GM12878 (cell line): ENCODE measurements around the gene ARFRP1. TPM values are rescaled to one million over a fixed set of nuclear protein-coding genes. Genes with fewer than 3 reads are reported as not detected.

Source experiments
- ATAC-seq: fragments of 200-7000 bp; cut with Tn5 transposase; 3 replicates; pipeline ENCODE4 v1.9.1; 2020; ENCODE audit warnings: mild to moderate bottlenecking, moderate library complexity
- BruUV-seq: library from RNA; stranded (reverse); fragments of 400-500 nt; replicated peaks from 2 replicates; lab custom pipeline; 2021; lab: Mats Ljungman, UMichigan
- CTCF ChIA-PET: fragments of 300-600 bp; sonication (Branson Sonifier 250); formaldehyde crosslinking; extraction: SDS; loops from one replicate; lab custom pipeline; 2021; ENCODE audit warnings: inconsistent platforms; lab: Yijun Ruan, JAX
- POLR2A ChIA-PET: fragments of 350-600 bp; formaldehyde crosslinking; extraction: SDS; loops from one replicate; lab custom pipeline; 2021; ENCODE audit warnings: inconsistent platforms; lab: Charles Lee
- RAD21 ChIA-PET: fragments of 300-600 bp; sonication (Branson Sonifier 250); formaldehyde crosslinking; loops from one replicate; lab custom pipeline; 2023; ENCODE audit warnings: antibody characterized with exemption; ENCODE audit not compliant: unreplicated experiment; lab: Charles Lee
- SMC1A ChIA-PET: fragments of 300-600 bp; sonication (Branson Sonifier 250); formaldehyde crosslinking; loops from one replicate; lab custom pipeline; 2023; ENCODE audit not compliant: unreplicated experiment, uncharacterized antibody; lab: Charles Lee
- DNase-seq: peaks from one replicate; pipeline ENCODE4 v3.0.0-alpha.2; 2011; ENCODE audit warnings: low read depth, low spot score
- FAIRE-seq: peaks from 3 replicates; lab custom pipeline; 2011; peaks lifted over from hg19 to GRCh38; lab: Jason Lieb, UNC
- H2AFZ ChIP-seq: 2 replicates; pipeline ENCODE4 v1.6.0; 2011; ENCODE audit warnings: low read depth, low read length, control low read depth; ENCODE audit not compliant: control insufficient read depth
- H3K27ac ChIP-seq: 2 replicates; pipeline ENCODE4 v1.5.1; 2011; ENCODE audit warnings: control low read depth; ENCODE audit not compliant: control insufficient read depth, insufficient read depth
- H3K27me3 ChIP-seq, 2 experiments: replicated peaks in 1 of 2; 2 replicates each; pipeline versions ENCODE4 v1.6.0 to v1.6.1; 2011; ENCODE audit warnings: low read length in 1 of 2; ENCODE audit not compliant: control insufficient read depth in 2 of 2, insufficient read depth in 2 of 2
- H3K36me3 ChIP-seq, 2 experiments: 2 replicates each; pipeline ENCODE4 v1.5.1; 2011; ENCODE audit warnings: low read length in 1 of 2; ENCODE audit not compliant: control insufficient read depth in 2 of 2, insufficient read depth in 2 of 2
- H3K4me1 ChIP-seq: 2 replicates; pipeline ENCODE4 v1.6.1; 2011; ENCODE audit warnings: mild to moderate bottlenecking, low read length, moderate library complexity, mixed read lengths; ENCODE audit not compliant: control insufficient read depth, insufficient read depth
- H3K4me2 ChIP-seq: 2 replicates; pipeline ENCODE4 v1.6.0; 2011; ENCODE audit warnings: control low read depth; ENCODE audit not compliant: control insufficient read depth, insufficient read depth
- H3K4me3 ChIP-seq: fragments of 200-600 bp; sonication (generic); 2 replicates; pipeline ENCODE4 v1.5.1; 2016
- H3K79me2 ChIP-seq: 2 replicates; pipeline ENCODE4 v1.6.0; 2011; ENCODE audit warnings: low read length; ENCODE audit not compliant: control insufficient read depth, insufficient read depth
- H3K9ac ChIP-seq: 2 replicates; pipeline ENCODE4 v1.8.0; 2011; ENCODE audit warnings: low read length, control low read depth, mixed read lengths; ENCODE audit not compliant: control insufficient read depth, insufficient read depth
- H3K9me3 ChIP-seq: replicated peaks from 3 replicates; pipeline ENCODE4 v1.5.1; 2011; ENCODE audit warnings: mild to moderate bottlenecking, low read length; ENCODE audit not compliant: control insufficient read depth, insufficient read depth
- H4K20me1 ChIP-seq: 2 replicates; pipeline ENCODE4 v1.6.0; 2011; ENCODE audit not compliant: control insufficient read depth, insufficient read depth
- HDAC6 ChIP-seq: fragments of 200-600 bp; sonication (generic); IDR thresholded peaks from one replicate; pipeline ENCODE4 v1.8.0; 2017; ENCODE audit warnings: antibody characterized with exemption; ENCODE audit not compliant: unreplicated experiment
- JUND ChIP-seq: IDR thresholded peaks from 2 replicates; pipeline ENCODE4 v1.6.1; 2012; ENCODE audit warnings: low read depth, mild to moderate bottlenecking, low read length, improper control_type of control experiment, moderate library complexity
- PAX8 ChIP-seq: fragments of 450-650 bp; IDR thresholded peaks from 2 replicates; pipeline ENCODE4 v1.6.1; 2017; ENCODE audit warnings: mild to moderate bottlenecking, moderate library complexity
- POLR2A ChIP-seq: IDR thresholded peaks from 2 replicates; pipeline ENCODE4 v1.6.1; 2011; ENCODE audit warnings: low read depth, mild to moderate bottlenecking, low read length
- TCF7 ChIP-seq: IDR thresholded peaks from 2 replicates; pipeline ENCODE4 v1.6.1; 2014; ENCODE audit warnings: antibody characterized with exemption, borderline replicate concordance
- WGBS: methylation state at CpG from one replicate; pipeline ENCODE4 v1.1.6; 2016; ENCODE audit warnings: low lambda C conversion rate; ENCODE audit not compliant: insufficient replicate concordance, insufficient coverage; ENCODE audit errors: missing lambda C conversion rate; 5-methylcytosine and 5-hydroxymethylcytosine counted together
- in situ Hi-C: fragments of 300-500 bp; cut with MboI; formaldehyde crosslinking; loops from 9 replicates; pipeline ENCODE4 v1.14.3; 2018; ENCODE audit warnings: mixed read lengths
- intact Hi-C: fragments of 100-400 bp; cut with micrococcal nuclease; formaldehyde crosslinking; loops from one replicate; pipeline ENCODE4 v1.14.2; 2022; ENCODE audit not compliant: unreplicated experiment
- polyA plus RNA-seq, 11 experiments: library from polyadenylated mRNA; depleted of rRNA in 4 of 11; unstranded in 6 of 11; stranded (reverse) in 5 of 11; fragments of >200 nt; fragmentation: Nextera tagmentation in 4 of 11; fragmentation: Illumina TruSeq in 1 of 11; extraction: Ambion mirVana in 4 of 11; extraction: Trizol in 1 of 11; gene quantifications; 1 replicate in 1 of 11; 2 replicates in 10 of 11; pipeline versions ENCODE4 v1.2.1 to v1.2.3, GENCODE V29; 2011 to 2016; ENCODE audit warnings: inconsistent platforms in 2 of 11, missing spikeins in 2 of 11, low read depth in 1 of 11
- total RNA-seq, 4 experiments: library from RNA; depleted of rRNA in 3 of 4; stranded (reverse); fragments of >200 nt in 3 of 4; fragmentation: Illumina TruSeq in 1 of 4; extraction: Trizol in 1 of 4; gene quantifications; 2 replicates each; pipeline versions ENCODE4 v1.2.1 to v1.2.3, GENCODE V29; 2013 to 2021
- TF ChIP-seq, protein P1 (sequence below): fragments of 450-650 bp; IDR thresholded peaks from 2 replicates; pipeline ENCODE4 v1.6.1; 2017; ENCODE audit warnings: borderline replicate concordance
- TF ChIP-seq, protein P2 (sequence below): fragments of 450-650 bp; IDR thresholded peaks from 2 replicates; pipeline ENCODE4 v1.6.1; 2016; ENCODE audit warnings: mild to moderate bottlenecking, moderate library complexity, borderline replicate concordance

ARFRP1 gene
- total and polyA plus RNA-seq, 10 of the 15 experiments (the other 5 are each of a cell fraction or from before 2014, with no cell fraction given) = 0.37 to 71.7 (median 34.6) TPM

DNA sequence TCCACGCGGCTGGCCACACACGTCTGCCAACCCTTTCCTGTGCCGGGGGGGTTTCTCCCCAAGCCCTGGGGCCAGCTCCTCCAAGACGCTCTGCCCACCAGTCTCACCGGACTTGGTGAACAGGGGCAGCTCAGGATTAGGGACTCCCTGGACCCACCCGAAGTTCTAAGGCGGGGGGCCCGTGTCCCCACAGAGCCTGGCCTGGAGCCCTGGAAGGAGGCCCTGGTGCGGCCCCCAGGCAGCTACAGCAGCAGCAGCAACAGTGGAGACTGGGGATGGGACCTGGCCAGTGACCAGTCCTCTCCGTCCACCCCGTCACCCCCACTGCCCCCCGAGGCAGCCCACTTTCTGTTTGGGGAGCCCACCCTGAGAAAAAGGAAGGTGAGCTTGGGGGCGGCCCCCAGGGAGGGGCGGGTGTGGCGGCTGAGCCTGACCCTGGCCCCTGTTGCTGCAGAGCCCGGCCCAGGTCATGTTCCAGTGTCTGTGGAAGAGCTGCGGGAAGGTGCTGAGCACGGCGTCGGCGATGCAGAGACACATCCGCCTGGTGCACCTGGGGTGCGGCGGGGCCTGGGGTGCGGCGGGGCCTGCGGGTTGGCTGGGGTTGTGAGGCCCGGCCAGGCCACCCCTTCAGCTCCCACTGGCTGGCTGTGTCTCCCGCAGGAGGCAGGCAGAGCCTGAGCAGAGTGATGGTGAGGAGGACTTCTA is 34.1 kb upstream of the ARFRP1 start:
- H3K36me3 ChIP-seq = peaks cover 0 to 4% of the 10 kb centered on the region in 2 experiments; a peak in 2 of 4 replicates
- in situ Hi-C loops (no loop called here), intact Hi-C loops (no loop called here)
- H3K9me3 ChIP-seq = no peaks in the 10 kb centered on the region
- peak overlapping the region; percentile 90; the same call in 1 of the 2 replicates for H3K4me2 ChIP-seq
- CTCF ChIA-PET = interaction anchor here (0.6 to 1.5 kb wide), 4 partner anchors 26 to 104 kb away, joined by 4 to 6 read pairs (median 4); no protein-coding TSS in a partner anchor
- SMC1A ChIA-PET = interaction anchor here (1.7 kb wide), 1 partner anchor 38 kb away, joined by 6 read pairs; no protein-coding TSS in a partner anchor
- no peak overlapping the region for H3K27ac ChIP-seq
- no TSS peak for BruUV-seq
- H3K4me1 ChIP-seq = peaks cover 21% of the 10 kb centered on the region
- ATAC-seq (no peak), FAIRE-seq (no peak), DNase-seq (no peak)
- no peaks in the 10 kb centered on the region for H3K27me3 ChIP-seq
- POLR2A ChIA-PET = interaction anchor here (0.5 to 1.0 kb wide), 2 partner anchors 14 to 221 kb away, joined by 3 read pairs; no protein-coding TSS in a partner anchor
- H3K9ac ChIP-seq = no peak overlapping the region
- TF ChIP-seq, protein P1, sequence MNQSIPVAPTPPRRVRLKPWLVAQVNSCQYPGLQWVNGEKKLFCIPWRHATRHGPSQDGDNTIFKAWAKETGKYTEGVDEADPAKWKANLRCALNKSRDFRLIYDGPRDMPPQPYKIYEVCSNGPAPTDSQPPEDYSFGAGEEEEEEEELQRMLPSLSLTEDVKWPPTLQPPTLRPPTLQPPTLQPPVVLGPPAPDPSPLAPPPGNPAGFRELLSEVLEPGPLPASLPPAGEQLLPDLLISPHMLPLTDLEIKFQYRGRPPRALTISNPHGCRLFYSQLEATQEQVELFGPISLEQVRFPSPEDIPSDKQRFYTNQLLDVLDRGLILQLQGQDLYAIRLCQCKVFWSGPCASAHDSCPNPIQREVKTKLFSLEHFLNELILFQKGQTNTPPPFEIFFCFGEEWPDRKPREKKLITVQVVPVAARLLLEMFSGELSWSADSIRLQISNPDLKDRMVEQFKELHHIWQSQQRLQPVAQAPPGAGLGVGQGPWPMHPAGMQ = no peak
- TF ChIP-seq POLR2A = peak; percentile 51
- TF ChIP-seq, all 136 proteins: peak for 1
- Histone ChIP-seq H2AFZ (no peak overlapping the region), H3K79me2 (peaks cover 15% of the 10 kb centered on the region), H3K4me3 (no peak overlapping the region), H4K20me1 (no peaks in the 10 kb centered on the region)
- 97% methylated on average over 21 of the region's 30 CpGs for WGBS
- RAD21 ChIA-PET = interaction anchor here (1.6 kb wide), 1 partner anchor 34 kb away, joined by 6 read pairs; the partner anchor contains the start of genes ARFRP1 and ZGPAT

DNA sequence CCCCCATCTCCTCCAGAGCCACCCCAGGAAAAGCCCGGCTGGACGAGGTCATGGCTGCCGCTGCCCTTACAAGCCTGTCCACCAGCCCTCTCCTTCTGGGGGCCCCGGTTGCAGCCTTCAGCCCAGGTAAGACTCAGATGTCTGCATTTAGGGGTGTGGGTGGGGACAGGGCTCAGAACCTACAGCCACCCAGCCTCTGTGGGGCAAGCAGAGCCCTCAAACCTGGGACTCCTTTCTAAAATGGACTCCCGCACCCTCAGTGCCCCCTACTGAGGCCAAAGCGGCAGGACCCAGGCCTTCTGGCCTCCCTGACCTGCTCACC is 33.5 kb upstream of the ARFRP1 start:
- ATAC-seq (no peak), DNase-seq (no peak), FAIRE-seq (no peak)
- Histone ChIP-seq H3K9me3 (no peaks in the 10 kb centered on the region), H3K4me2 (peak overlapping the region; percentile 90), H3K4me3 (no peak overlapping the region), H3K36me3 (peaks cover 0 to 4% of the 10 kb centered on the region in 2 experiments; a peak in 2 of 4 replicates), H3K27me3 (no peaks in the 10 kb centered on the region), H4K20me1 (no peaks in the 10 kb centered on the region), H3K9ac (peak overlapping the region; percentile 77; the same call in 1 of the 2 replicates), H3K4me1 (peaks cover 27% of the 10 kb centered on the region), H3K27ac (no peak overlapping the region), H2AFZ (no peak overlapping the region), H3K79me2 (peaks cover 17% of the 10 kb centered on the region)
- POLR2A ChIA-PET = interaction anchor here (0.5 to 1.0 kb wide), 2 partner anchors 14 to 220 kb away, joined by 3 read pairs; no protein-coding TSS in a partner anchor
- no TSS peak for BruUV-seq
- RAD21 ChIA-PET = interaction anchor here (1.6 kb wide), 1 partner anchor 34 kb away, joined by 6 read pairs; the partner anchor contains the start of genes ARFRP1 and ZGPAT
- in situ Hi-C loops = no loop called here
- WGBS = 51% methylated on average over 3 of the region's 6 CpGs
- intact Hi-C loops = no loop called here
- CTCF ChIA-PET = interaction anchor here (1.4 to 1.5 kb wide), 3 partner anchors 25 to 45 kb away, joined by 4 to 6 read pairs (median 5); no protein-coding TSS in a partner anchor
- SMC1A ChIA-PET = interaction anchor here (1.2 to 1.7 kb wide), 2 partner anchors 34 to 39 kb away, joined by 5 to 6 read pairs; partner anchors contain the start of genes ARFRP1 and ZGPAT
- no peak for TF ChIP-seq JUND
- TF ChIP-seq PAX8 = no peak
- no peak for TF ChIP-seq HDAC6
- TF ChIP-seq, protein P2, sequence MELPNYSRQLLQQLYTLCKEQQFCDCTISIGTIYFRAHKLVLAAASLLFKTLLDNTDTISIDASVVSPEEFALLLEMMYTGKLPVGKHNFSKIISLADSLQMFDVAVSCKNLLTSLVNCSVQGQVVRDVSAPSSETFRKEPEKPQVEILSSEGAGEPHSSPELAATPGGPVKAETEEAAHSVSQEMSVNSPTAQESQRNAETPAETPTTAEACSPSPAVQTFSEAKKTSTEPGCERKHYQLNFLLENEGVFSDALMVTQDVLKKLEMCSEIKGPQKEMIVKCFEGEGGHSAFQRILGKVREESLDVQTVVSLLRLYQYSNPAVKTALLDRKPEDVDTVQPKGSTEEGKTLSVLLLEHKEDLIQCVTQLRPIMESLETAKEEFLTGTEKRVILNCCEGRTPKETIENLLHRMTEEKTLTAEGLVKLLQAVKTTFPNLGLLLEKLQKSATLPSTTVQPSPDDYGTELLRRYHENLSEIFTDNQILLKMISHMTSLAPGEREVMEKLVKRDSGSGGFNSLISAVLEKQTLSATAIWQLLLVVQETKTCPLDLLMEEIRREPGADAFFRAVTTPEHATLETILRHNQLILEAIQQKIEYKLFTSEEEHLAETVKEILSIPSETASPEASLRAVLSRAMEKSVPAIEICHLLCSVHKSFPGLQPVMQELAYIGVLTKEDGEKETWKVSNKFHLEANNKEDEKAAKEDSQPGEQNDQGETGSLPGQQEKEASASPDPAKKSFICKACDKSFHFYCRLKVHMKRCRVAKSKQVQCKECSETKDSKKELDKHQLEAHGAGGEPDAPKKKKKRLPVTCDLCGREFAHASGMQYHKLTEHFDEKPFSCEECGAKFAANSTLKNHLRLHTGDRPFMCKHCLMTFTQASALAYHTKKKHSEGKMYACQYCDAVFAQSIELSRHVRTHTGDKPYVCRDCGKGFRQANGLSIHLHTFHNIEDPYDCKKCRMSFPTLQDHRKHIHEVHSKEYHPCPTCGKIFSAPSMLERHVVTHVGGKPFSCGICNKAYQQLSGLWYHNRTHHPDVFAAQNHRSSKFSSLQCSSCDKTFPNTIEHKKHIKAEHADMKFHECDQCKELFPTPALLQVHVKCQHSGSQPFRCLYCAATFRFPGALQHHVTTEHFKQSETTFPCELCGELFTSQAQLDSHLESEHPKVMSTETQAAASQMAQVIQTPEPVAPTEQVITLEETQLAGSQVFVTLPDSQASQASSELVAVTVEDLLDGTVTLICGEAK = no peak
- no peak for TF ChIP-seq TCF7
